Endothelial cell of umbilical vein (primary cell): ENCODE measurements around the gene SMC3.
A peak's percentile ranks its signal among the peaks of the same experiment; 100 is the strongest.

Experiments used
- CTCF ChIP-seq, 2 donors: IDR thresholded peaks; 1 replicate in 1 of 2; 2 replicates in 1 of 2; pipeline ENCODE4 v1.5.1; 2011; ENCODE audit warnings: low read length in 2 of 2, mild to moderate bottlenecking in 2 of 2, moderate library complexity in 2 of 2, control low read depth in 1 of 2, inconsistent platforms in 1 of 2, low read depth in 1 of 2; ENCODE audit not compliant: insufficient read depth in 1 of 2; ENCODE audit errors: extremely low read depth in 1 of 2
- MYC ChIP-seq: IDR thresholded peaks from one replicate; pipeline ENCODE4 v1.6.1; 2011; ENCODE audit warnings: mild to moderate bottlenecking, low read depth, low read length
- POLR2AphosphoS5 ChIP-seq: IDR thresholded peaks from 2 replicates; pipeline ENCODE4 v1.6.1; 2012; ENCODE audit warnings: low read depth, mild to moderate bottlenecking, control low read depth, low read length, moderate library complexity; ENCODE audit not compliant: insufficient read depth

- TF ChIP-seq CTCF (IDR thresholded peaks at IDR 0.05; ENCODE audit: extremely low read depth in 1 of 2, insufficient read depth in 1 of 2, low read depth in 1 of 2, low read length in 2 of 2) (peak; percentile 63 to 68), MYC (no peak), POLR2AphosphoS5 (no peak)
These were observed 20.2 kb upstream of the SMC3 start for GRCh38 chr10:110547139-110547761.
